Occipital lobe (tissue), 2 donors: ENCODE results near the gene NXPE2. TPM values are rescaled to one million over a fixed set of nuclear protein-coding genes. Genes with fewer than 3 reads are reported as not detected.

Experiments
- DNase-seq: peaks from one replicate; lab custom pipeline; 2025; lab: John Stamatoyannopoulos, UW
- total RNA-seq: library from RNA; depleted of rRNA; stranded (reverse); fragments of >200 nt; gene quantifications from one replicate; pipeline ENCODE4 v1.2.3, GENCODE V29; 2014

Gene NXPE2
- total RNA-seq, 1 donor from 2014 or later = 0.78 TPM

- no peak for DNase-seq
Observed at GRCh38 chr11:114738954-114739353, 60.6 kb downstream of the NXPE2 start.

- no peak for DNase-seq
Observed at GRCh38 chr11:114745150-114745671, 66.9 kb downstream of the NXPE2 start.

GRCh38 chr11:114746013-114746412 is 67.7 kb downstream of the NXPE2 start:
- no peak for DNase-seq

Other genes with a start within 250 kb of the NXPE2 start
- gene REXO2, start 239.1 kb upstream of the NXPE2 start, total RNA-seq = 41.3 TPM
- gene NXPE1, start 118.6 kb upstream of the NXPE2 start, total RNA-seq = not detected
- not detected for gene NXPE4, start 82.7 kb upstream of the NXPE2 start, total RNA-seq